Measurements from ENCODE around the gene S100A4. TPM values are rescaled to one million over a fixed set of nuclear protein-coding genes. Genes with fewer than 3 reads are reported as not detected.

Gene S100A4
- polyA plus RNA-seq, 1 donor from 2014 or later, result not detected

DNA sequence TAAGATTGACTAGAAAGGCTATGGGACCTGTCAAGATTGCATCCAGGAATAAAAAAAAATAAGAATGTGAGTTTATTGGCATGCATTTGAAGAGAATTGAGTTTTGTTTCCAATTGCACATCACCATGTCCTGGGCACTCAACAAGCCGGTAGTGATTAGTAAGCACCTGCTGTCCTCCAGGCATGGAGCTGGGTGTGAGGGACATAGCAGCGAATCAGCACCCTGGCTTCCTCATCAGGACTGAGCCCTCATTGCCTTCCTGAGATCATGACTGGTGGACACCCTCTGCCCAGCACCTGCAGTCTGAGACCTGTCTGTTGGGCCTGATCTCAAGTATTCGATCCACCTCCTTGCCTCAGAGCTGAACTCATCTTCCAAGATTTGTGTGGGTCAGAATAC lies 36.6 kb downstream of the S100A4 start:
- Histone ChIP-seq H3K9ac (ENCODE audit: low read length) (no peak overlapping the region), H4K20me1 (ENCODE audit: insufficient read depth) (no peaks in the 10 kb centered on the region), H3K27ac (ENCODE audit: low read length) (no peak overlapping the region), H3K9me2 (ENCODE audit: insufficient read depth, low read length) (no peaks in the 10 kb centered on the region), H3K79me2 (replicated peaks; ENCODE audit: insufficient read depth, low read length) (no peaks in the 10 kb centered on the region), H3K9me3 (ENCODE audit: low read length) (no peaks in the 10 kb centered on the region), H3K36me3 (ENCODE audit: insufficient read depth, low read length) (no peaks in the 10 kb centered on the region), H3K27me3 (ENCODE audit: insufficient read depth, low read depth, low read length) (no peaks in the 10 kb centered on the region), H3K4me3 (ENCODE audit: low read length) (no peak overlapping the region), H3F3A (ENCODE audit: insufficient read depth, low read length, poor library complexity, severe bottlenecking) (no peaks in the 10 kb centered on the region), H3K4me2 (ENCODE audit: low read length) (no peak overlapping the region), H2AFZ (ENCODE audit: low read depth, low read length) (no peak overlapping the region)
- TF ChIP-seq EP300 (conservative IDR thresholded peaks at IDR 0.05; ENCODE audit: poor library complexity, severe bottlenecking) (no peak), EZH2 (IDR thresholded peaks at IDR 0.05; ENCODE audit: borderline replicate concordance, insufficient read depth, low read length, poor library complexity, severe bottlenecking) (no peak), TAF1 (IDR thresholded peaks at IDR 0.05; ENCODE audit: low read depth) (no peak), RAD21 (conservative IDR thresholded peaks at IDR 0.05) (no peak), SMC3 (conservative IDR thresholded peaks at IDR 0.05; ENCODE audit: poor library complexity) (no peak), MXI1 (conservative IDR thresholded peaks at IDR 0.05; ENCODE audit: poor library complexity, severe bottlenecking) (no peak), POLR2AphosphoS5 (IDR thresholded peaks at IDR 0.05) (no peak)
- TF ChIP-seq, protein P1, sequence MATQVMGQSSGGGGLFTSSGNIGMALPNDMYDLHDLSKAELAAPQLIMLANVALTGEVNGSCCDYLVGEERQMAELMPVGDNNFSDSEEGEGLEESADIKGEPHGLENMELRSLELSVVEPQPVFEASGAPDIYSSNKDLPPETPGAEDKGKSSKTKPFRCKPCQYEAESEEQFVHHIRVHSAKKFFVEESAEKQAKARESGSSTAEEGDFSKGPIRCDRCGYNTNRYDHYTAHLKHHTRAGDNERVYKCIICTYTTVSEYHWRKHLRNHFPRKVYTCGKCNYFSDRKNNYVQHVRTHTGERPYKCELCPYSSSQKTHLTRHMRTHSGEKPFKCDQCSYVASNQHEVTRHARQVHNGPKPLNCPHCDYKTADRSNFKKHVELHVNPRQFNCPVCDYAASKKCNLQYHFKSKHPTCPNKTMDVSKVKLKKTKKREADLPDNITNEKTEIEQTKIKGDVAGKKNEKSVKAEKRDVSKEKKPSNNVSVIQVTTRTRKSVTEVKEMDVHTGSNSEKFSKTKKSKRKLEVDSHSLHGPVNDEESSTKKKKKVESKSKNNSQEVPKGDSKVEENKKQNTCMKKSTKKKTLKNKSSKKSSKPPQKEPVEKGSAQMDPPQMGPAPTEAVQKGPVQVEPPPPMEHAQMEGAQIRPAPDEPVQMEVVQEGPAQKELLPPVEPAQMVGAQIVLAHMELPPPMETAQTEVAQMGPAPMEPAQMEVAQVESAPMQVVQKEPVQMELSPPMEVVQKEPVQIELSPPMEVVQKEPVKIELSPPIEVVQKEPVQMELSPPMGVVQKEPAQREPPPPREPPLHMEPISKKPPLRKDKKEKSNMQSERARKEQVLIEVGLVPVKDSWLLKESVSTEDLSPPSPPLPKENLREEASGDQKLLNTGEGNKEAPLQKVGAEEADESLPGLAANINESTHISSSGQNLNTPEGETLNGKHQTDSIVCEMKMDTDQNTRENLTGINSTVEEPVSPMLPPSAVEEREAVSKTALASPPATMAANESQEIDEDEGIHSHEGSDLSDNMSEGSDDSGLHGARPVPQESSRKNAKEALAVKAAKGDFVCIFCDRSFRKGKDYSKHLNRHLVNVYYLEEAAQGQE (IDR thresholded peaks at IDR 0.05; ENCODE audit: borderline replicate concordance), result no peak
- TF ChIP-seq, protein P2, sequence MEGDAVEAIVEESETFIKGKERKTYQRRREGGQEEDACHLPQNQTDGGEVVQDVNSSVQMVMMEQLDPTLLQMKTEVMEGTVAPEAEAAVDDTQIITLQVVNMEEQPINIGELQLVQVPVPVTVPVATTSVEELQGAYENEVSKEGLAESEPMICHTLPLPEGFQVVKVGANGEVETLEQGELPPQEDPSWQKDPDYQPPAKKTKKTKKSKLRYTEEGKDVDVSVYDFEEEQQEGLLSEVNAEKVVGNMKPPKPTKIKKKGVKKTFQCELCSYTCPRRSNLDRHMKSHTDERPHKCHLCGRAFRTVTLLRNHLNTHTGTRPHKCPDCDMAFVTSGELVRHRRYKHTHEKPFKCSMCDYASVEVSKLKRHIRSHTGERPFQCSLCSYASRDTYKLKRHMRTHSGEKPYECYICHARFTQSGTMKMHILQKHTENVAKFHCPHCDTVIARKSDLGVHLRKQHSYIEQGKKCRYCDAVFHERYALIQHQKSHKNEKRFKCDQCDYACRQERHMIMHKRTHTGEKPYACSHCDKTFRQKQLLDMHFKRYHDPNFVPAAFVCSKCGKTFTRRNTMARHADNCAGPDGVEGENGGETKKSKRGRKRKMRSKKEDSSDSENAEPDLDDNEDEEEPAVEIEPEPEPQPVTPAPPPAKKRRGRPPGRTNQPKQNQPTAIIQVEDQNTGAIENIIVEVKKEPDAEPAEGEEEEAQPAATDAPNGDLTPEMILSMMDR (IDR thresholded peaks at IDR 0.05; ENCODE audit: poor library complexity, severe bottlenecking), result no peak

DNA sequence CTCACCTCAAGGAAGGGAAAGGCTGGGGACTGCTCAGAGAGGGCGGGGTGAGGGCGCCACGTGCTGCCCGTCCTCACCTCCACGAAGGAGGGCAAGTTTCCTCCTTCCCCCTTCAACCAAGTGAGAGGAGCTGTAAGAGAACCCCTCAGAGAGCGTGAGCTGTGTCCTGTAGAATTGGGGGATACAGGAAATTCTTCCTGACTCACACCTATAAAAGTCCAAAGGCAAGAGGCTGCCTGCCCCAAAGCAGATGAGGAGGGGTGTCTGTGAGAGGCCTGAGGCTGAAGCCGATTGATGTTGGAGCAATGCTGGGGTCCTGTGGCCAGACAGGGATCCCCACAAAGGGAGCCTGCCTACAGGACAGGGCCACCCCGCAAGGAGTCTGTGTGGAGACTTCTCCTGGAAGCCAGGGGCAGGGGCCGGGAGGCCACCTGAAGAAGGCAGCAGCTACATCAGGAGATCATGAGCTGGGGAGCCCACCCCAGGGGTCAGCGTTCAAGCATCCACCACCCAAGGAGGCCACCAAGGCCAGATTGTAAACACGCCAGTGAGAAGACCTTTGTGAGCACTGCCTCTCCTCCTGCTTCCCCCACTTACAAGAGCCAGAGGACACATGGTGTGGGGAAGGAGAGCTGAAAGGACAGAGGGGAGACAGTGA lies 37.6 kb downstream of the S100A4 start:
- Histone ChIP-seq H3K9me2 (ENCODE audit: insufficient read depth, low read length) (no peaks in the 10 kb centered on the region), H3K27me3 (ENCODE audit: insufficient read depth, low read depth, low read length) (no peaks in the 10 kb centered on the region), H3K27ac (ENCODE audit: low read length) (no peak overlapping the region), H3K79me2 (replicated peaks; ENCODE audit: insufficient read depth, low read length) (no peaks in the 10 kb centered on the region), H3K9ac (ENCODE audit: low read length) (no peak overlapping the region), H3K36me3 (ENCODE audit: insufficient read depth, low read length) (no peaks in the 10 kb centered on the region), H3K4me2 (ENCODE audit: low read length) (no peak overlapping the region), H3K9me3 (ENCODE audit: low read length) (no peaks in the 10 kb centered on the region), H3K4me3 (ENCODE audit: low read length) (no peak overlapping the region), H4K20me1 (ENCODE audit: insufficient read depth) (no peaks in the 10 kb centered on the region), H2AFZ (ENCODE audit: low read depth, low read length) (no peak overlapping the region), H3F3A (ENCODE audit: insufficient read depth, low read length, poor library complexity, severe bottlenecking) (no peaks in the 10 kb centered on the region)
- TF ChIP-seq TAF1 (IDR thresholded peaks at IDR 0.05; ENCODE audit: low read depth) (no peak), RAD21 (conservative IDR thresholded peaks at IDR 0.05) (no peak), POLR2AphosphoS5 (IDR thresholded peaks at IDR 0.05) (no peak), EZH2 (IDR thresholded peaks at IDR 0.05; ENCODE audit: borderline replicate concordance, insufficient read depth, low read length, poor library complexity, severe bottlenecking) (no peak), EP300 (conservative IDR thresholded peaks at IDR 0.05; ENCODE audit: poor library complexity, severe bottlenecking) (no peak), SMC3 (conservative IDR thresholded peaks at IDR 0.05; ENCODE audit: poor library complexity) (no peak)
- TF ChIP-seq, protein P2 (IDR thresholded peaks at IDR 0.05; ENCODE audit: poor library complexity, severe bottlenecking), result no peak
